Fibroblast of lung (primary cell): ENCODE data around the gene HABP4.
A peak's percentile ranks its signal among the peaks of the same experiment; 100 is the strongest.

Experiments used
- EZH2 ChIP-seq: IDR thresholded peaks from 2 replicates; pipeline ENCODE4 v1.5.1; 2012; ENCODE audit warnings: low read length, control low read depth, mild to moderate bottlenecking; ENCODE audit errors: missing control alignments
- TF ChIP-seq, protein P1 (sequence below), 2 donors: IDR thresholded peaks in 1 of 2; conservative IDR thresholded peaks in 1 of 2; 1 replicate in 1 of 2; 2 replicates in 1 of 2; pipeline ENCODE4 v1.5.1; 2011 to 2012; ENCODE audit warnings: low read length in 2 of 2, control low read depth in 1 of 2, inconsistent platforms in 1 of 2, low read depth in 1 of 2, mild to moderate bottlenecking in 1 of 2

DNA sequence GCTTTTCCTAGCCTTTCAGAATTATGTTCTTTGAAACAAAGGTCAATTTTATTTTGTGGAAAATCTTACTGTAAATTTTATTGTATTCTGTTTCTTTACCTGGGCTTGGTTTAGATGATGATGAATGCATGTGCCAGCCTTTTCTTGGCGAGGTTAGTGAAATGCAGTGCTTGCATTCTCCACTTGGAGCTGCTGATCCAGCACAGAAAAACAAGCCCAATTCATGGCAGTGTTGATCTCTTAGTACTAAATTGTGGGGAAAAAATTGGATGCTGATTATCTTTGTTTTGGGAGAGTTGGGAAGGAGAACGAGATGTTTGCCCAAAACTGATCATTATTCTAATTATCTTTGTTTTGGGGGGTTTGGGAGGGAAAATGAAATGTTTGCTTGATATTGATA lies 3.7 kb downstream of the HABP4 start:
- TF ChIP-seq EZH2 = no peak
- TF ChIP-seq, protein P1, sequence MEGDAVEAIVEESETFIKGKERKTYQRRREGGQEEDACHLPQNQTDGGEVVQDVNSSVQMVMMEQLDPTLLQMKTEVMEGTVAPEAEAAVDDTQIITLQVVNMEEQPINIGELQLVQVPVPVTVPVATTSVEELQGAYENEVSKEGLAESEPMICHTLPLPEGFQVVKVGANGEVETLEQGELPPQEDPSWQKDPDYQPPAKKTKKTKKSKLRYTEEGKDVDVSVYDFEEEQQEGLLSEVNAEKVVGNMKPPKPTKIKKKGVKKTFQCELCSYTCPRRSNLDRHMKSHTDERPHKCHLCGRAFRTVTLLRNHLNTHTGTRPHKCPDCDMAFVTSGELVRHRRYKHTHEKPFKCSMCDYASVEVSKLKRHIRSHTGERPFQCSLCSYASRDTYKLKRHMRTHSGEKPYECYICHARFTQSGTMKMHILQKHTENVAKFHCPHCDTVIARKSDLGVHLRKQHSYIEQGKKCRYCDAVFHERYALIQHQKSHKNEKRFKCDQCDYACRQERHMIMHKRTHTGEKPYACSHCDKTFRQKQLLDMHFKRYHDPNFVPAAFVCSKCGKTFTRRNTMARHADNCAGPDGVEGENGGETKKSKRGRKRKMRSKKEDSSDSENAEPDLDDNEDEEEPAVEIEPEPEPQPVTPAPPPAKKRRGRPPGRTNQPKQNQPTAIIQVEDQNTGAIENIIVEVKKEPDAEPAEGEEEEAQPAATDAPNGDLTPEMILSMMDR (conservative IDR thresholded peaks at IDR 0.05 in 1 of 2, IDR thresholded peaks at IDR 0.05 in 1 of 2; ENCODE audit: low read depth in 1 of 2, low read length in 2 of 2) = peak; percentile 77 to 85
